ENCODE measurements around the gene VPS35. TPM values are rescaled to one million over a fixed set of nuclear protein-coding genes. Genes with fewer than 3 reads are reported as not detected.

Gene VPS35
- total and polyA plus RNA-seq, 11 donors = 16.7 to 118 (median 84.4) TPM

GRCh38 chr16:46714797-46715591 is 26.0 kb upstream of the VPS35 start:
- intact Hi-C loops (cut with DNase I) = loop anchor here in 2 of 10 donors (5.0 kb wide), 2 partner anchors 42 to 47 kb away; no protein-coding TSS in a partner anchor
- no peak for TF ChIP-seq POLR2A (IDR thresholded peaks at IDR 0.05)
- TF ChIP-seq, protein P1, sequence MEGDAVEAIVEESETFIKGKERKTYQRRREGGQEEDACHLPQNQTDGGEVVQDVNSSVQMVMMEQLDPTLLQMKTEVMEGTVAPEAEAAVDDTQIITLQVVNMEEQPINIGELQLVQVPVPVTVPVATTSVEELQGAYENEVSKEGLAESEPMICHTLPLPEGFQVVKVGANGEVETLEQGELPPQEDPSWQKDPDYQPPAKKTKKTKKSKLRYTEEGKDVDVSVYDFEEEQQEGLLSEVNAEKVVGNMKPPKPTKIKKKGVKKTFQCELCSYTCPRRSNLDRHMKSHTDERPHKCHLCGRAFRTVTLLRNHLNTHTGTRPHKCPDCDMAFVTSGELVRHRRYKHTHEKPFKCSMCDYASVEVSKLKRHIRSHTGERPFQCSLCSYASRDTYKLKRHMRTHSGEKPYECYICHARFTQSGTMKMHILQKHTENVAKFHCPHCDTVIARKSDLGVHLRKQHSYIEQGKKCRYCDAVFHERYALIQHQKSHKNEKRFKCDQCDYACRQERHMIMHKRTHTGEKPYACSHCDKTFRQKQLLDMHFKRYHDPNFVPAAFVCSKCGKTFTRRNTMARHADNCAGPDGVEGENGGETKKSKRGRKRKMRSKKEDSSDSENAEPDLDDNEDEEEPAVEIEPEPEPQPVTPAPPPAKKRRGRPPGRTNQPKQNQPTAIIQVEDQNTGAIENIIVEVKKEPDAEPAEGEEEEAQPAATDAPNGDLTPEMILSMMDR (IDR thresholded peaks at IDR 0.05) = no peak
- H3K4me3 ChIP-seq = no peak overlapping the region

GRCh38 chr16:46713634-46714033 is 24.7 kb upstream of the VPS35 start:
- Histone ChIP-seq H3K36me3 (peaks cover 0 to 47% (median 6%) of the 10 kb centered on the region in 9 donors), H3K4me3 (no peak overlapping the region), H3K27ac (peak overlapping the region in 10 of 12 donors; percentile 32 to 84 (median 68)), H3K4me1 (peaks cover 5 to 73% (median 30%) of the 10 kb centered on the region in 12 donors), H3K9me3 (no peaks in the 10 kb centered on the region), H3K27me3 (no peaks in the 10 kb centered on the region)
- 35 to 44% (median 38%) methylated on average over 3 of the region's 3 CpGs for WGBS, 4 donors
- no peak for TF ChIP-seq POLR2A (IDR thresholded peaks at IDR 0.05)
- TF ChIP-seq, protein P1 (IDR thresholded peaks at IDR 0.05) = no peak
- DNase-seq (peak in 1 of 5 donors; percentile 5), ATAC-seq (no peak)
- intact Hi-C loops (cut with DNase I) = loop anchor here in 2 of 10 donors (5.0 kb wide), 2 partner anchors 44 to 49 kb away; no protein-coding TSS in a partner anchor

More at GRCh38 chr16:46714797-46715591, 26.0 kb upstream of the VPS35 start:
- H3K27ac ChIP-seq = peak overlapping the region in 11 of 12 donors; percentile 6 to 84 (median 59)
- H3K9me3 ChIP-seq = no peaks in the 10 kb centered on the region
- WGBS, 4 donors = 62 to 81% (median 77%) methylated on average over 7 of the region's 7 CpGs
- no peaks in the 10 kb centered on the region for H3K27me3 ChIP-seq
- no peak for DNase-seq
- peaks cover 0 to 48% (median 4%) of the 10 kb centered on the region in 9 donors for H3K36me3 ChIP-seq
- no peak for ATAC-seq
- peaks cover 5 to 70% (median 29%) of the 10 kb centered on the region in 12 donors for H3K4me1 ChIP-seq

GRCh38 chr16:46712911-46713310 is 23.9 kb upstream of the VPS35 start:
- Histone ChIP-seq H3K9me3 (no peaks in the 10 kb centered on the region), H3K27ac (peak overlapping the region in 10 of 12 donors; percentile 32 to 84 (median 71)), H3K27me3 (no peaks in the 10 kb centered on the region), H3K4me1 (peaks cover 5 to 73% (median 30%) of the 10 kb centered on the region in 12 donors), H3K36me3 (peaks cover 0 to 47% (median 9%) of the 10 kb centered on the region in 9 donors), H3K4me3 (no peak overlapping the region)
- intact Hi-C loops (cut with DNase I) = loop anchor here in 2 of 10 donors (5.0 kb wide), 2 partner anchors 44 to 49 kb away; no protein-coding TSS in a partner anchor
- DNase-seq (no peak), ATAC-seq (no peak)
- no peak for TF ChIP-seq POLR2A (IDR thresholded peaks at IDR 0.05)
- TF ChIP-seq, protein P1 (IDR thresholded peaks at IDR 0.05) = no peak
- 58 to 75% (median 67%) methylated on average over 3 of the region's 3 CpGs for WGBS, 4 donors

Data from heart left ventricle (tissue), 16 donors.